HG03460 (cell line): ENCODE measurements around the gene GID8.

Source experiments
- ATAC-seq: cut with Tn5 transposase; IDR thresholded peaks from one replicate; pipeline ENCODE4 v1.9.1; 2021; ENCODE audit not compliant: unreplicated experiment

GID8 gene

GRCh38 chr20:62902926-62903615 is 34.9 kb upstream of the GID8 start:
- ATAC-seq, result no peak

GRCh38 chr20:62905536-62906117 is 32.3 kb upstream of the GID8 start:
- no peak for ATAC-seq

- no peak for ATAC-seq
These were observed 31.7 kb upstream of the GID8 start for GRCh38 chr20:62906209-62906608.

- no peak for ATAC-seq
These were observed 31.1 kb upstream of the GID8 start for GRCh38 chr20:62906647-62907375.

GRCh38 chr20:62907384-62908317 is 30.3 kb upstream of the GID8 start:
- ATAC-seq, result no peak

- ATAC-seq, result no peak
These were observed 28.8 kb upstream of the GID8 start for GRCh38 chr20:62908971-62909791.

GRCh38 chr20:62910217-62910766 is 27.7 kb upstream of the GID8 start:
- no peak for ATAC-seq

GRCh38 chr20:62910777-62911497 is 27.0 kb upstream of the GID8 start:
- no peak for ATAC-seq

- ATAC-seq, result no peak
These were observed 26.2 kb upstream of the GID8 start for GRCh38 chr20:62911701-62912280.

- ATAC-seq, result no peak
These were observed 24.8 kb upstream of the GID8 start for GRCh38 chr20:62913043-62913630.

GRCh38 chr20:62914436-62914835 is 23.5 kb upstream of the GID8 start:
- no peak for ATAC-seq

GRCh38 chr20:62914970-62915457 is 22.9 kb upstream of the GID8 start:
- no peak for ATAC-seq

- ATAC-seq, result no peak
These were observed 21.1 kb upstream of the GID8 start for GRCh38 chr20:62916703-62917476.

GRCh38 chr20:62917720-62918119 is 20.2 kb upstream of the GID8 start:
- no peak for ATAC-seq

GRCh38 chr20:62918147-62918546 is 19.8 kb upstream of the GID8 start:
- no peak for ATAC-seq

GRCh38 chr20:62918831-62919230 is 19.1 kb upstream of the GID8 start:
- no peak for ATAC-seq

- no peak for ATAC-seq
These were observed 17.8 kb upstream of the GID8 start for GRCh38 chr20:62920039-62920645.
